Mucosa of descending colon (tissue), 3 donors: ENCODE measurements around the gene SCAP. TPM values are rescaled to one million over a fixed set of nuclear protein-coding genes. Genes with fewer than 3 reads are reported as not detected.

Source experiments
- ATAC-seq: fragments of 200-7000 bp; cut with Tn5 transposase; one replicate; pipeline ENCODE4 v1.9.1; 2020; ENCODE audit warnings: mild to moderate bottlenecking, moderate library complexity
- DNase-seq, 3 donors: peaks; one replicate each; pipeline ENCODE4 v3.0.0-alpha.2; 2020
- H3K36me3 ChIP-seq: fragments of 200-600 bp; one replicate; pipeline ENCODE4 v1.8.0; 2021; ENCODE audit warnings: low read depth, mild to moderate bottlenecking
- H3K4me1 ChIP-seq: fragments of 200-600 bp; one replicate; pipeline ENCODE4 v1.8.0; 2021; ENCODE audit warnings: low read depth, mild to moderate bottlenecking
- H3K4me3 ChIP-seq: fragments of 200-600 bp; one replicate; pipeline ENCODE4 v1.8.0; 2021; ENCODE audit warnings: mild to moderate bottlenecking
- H3K9me3 ChIP-seq: fragments of 200-600 bp; one replicate; pipeline ENCODE4 v1.8.0; 2021; ENCODE audit warnings: mild to moderate bottlenecking
- intact Hi-C, 2 donors: fragments of 100-400 bp; cut with DNase I in 1 of 2; cut with micrococcal nuclease in 1 of 2; formaldehyde crosslinking; loops; one replicate each; pipeline versions ENCODE4 v1.11.0 to v1.11.1; 2022; cut with DNase I, micrococcal nuclease
- total RNA-seq, 3 donors: library from RNA; stranded (reverse); fragmentation: NEBNext Ultra II Directional in 2 of 3; extraction: Animal tissue kit (Norgen Biotek cat#: 25700) in 2 of 3; gene quantifications; one replicate each; pipeline versions ENCODE4 v1.2.1 to v1.2.4, GENCODE V29; 2021 to 2023
- TF ChIP-seq, protein P1 (sequence below): fragments of 200-600 bp; IDR thresholded peaks from one replicate; pipeline ENCODE4 v1.8.0; 2022; ENCODE audit warnings: antibody characterized with exemption, mild to moderate bottlenecking
- donor health status: DM: no; HTN: no; CAD: no; lungs with moderate emphysema.
- donor health status: DM: no; HTN: no; CAD: no.
- donor health status: DM: no; HTN: yes; CAD: no.

SCAP gene
- total RNA-seq, 3 donors from 2014 or later, result 107 to 151 (median 115) TPM

DNA sequence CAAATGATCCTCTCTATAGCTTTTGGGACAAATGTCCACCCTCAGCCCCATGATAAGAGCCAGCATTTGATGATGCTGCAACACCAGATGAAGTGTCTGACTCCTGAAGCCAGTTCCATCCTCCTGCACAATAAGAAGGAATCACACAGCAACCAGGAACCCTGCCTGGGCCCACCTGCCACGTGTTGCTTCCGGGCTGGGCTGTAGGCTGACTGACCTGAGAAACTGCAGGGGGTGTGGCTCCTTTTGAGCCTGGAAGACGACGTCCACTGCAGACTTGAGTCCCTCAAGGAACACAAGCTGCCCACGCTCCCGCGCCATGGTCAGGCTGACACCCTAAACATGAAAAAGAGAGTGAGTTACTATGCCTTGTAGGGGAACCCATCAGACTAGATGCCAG is 28.4 kb upstream of the SCAP start:
- intact Hi-C loops, result no loop called here
- TF ChIP-seq, protein P1, sequence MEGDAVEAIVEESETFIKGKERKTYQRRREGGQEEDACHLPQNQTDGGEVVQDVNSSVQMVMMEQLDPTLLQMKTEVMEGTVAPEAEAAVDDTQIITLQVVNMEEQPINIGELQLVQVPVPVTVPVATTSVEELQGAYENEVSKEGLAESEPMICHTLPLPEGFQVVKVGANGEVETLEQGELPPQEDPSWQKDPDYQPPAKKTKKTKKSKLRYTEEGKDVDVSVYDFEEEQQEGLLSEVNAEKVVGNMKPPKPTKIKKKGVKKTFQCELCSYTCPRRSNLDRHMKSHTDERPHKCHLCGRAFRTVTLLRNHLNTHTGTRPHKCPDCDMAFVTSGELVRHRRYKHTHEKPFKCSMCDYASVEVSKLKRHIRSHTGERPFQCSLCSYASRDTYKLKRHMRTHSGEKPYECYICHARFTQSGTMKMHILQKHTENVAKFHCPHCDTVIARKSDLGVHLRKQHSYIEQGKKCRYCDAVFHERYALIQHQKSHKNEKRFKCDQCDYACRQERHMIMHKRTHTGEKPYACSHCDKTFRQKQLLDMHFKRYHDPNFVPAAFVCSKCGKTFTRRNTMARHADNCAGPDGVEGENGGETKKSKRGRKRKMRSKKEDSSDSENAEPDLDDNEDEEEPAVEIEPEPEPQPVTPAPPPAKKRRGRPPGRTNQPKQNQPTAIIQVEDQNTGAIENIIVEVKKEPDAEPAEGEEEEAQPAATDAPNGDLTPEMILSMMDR, result no peak
- no peaks in the 10 kb centered on the region for H3K9me3 ChIP-seq
- no peaks in the 10 kb centered on the region for H3K36me3 ChIP-seq
- DNase-seq (no peak), ATAC-seq (no peak)
- H3K4me1 ChIP-seq, result no peaks in the 10 kb centered on the region
- H3K4me3 ChIP-seq, result no peak overlapping the region

DNA sequence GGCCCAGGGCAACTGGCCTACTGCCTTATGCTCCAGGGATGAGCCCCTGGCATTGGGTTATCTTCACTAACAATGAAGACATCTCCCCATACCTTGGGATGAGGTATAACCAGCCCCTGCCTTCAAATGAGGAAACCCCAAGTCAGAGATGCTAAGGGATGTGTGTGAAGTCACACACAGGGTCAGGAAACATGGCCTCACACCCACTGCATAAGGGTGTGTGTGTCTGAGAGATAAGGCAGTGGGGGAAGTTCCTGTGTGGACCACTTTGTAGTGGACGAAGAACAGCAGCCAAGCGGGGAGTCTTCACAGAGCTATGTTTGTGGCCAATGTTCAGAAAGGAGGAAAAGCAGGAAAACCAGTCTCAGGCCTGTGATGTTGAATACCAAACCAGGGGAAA is 27.3 kb upstream of the SCAP start:
- H3K9me3 ChIP-seq, result no peaks in the 10 kb centered on the region
- H3K36me3 ChIP-seq, result no peaks in the 10 kb centered on the region
- intact Hi-C loops, result no loop called here
- no peak for ATAC-seq
- no peak for DNase-seq
- H3K4me3 ChIP-seq, result no peak overlapping the region
- TF ChIP-seq, protein P1, result no peak
- H3K4me1 ChIP-seq, result no peaks in the 10 kb centered on the region

DNA sequence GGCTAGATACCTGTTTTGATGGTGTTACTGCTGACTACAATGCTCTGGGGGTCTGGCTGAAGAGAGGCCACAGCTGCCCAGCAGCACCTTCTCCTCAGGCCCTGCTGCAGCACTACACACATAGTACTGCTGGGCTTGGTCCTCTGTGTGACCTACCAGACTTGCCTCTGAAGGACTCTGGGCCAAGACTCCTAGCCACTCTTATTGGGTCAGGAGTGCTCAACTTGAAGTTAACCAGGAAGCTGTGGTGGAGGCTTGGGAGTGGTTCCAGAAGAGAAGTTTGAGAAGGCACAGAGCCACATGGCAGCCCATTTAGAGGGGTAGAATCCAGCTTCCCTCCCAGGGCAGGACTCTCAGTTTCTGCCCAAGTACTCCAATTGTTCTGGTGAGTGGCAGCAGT is 21.2 kb upstream of the SCAP start:
- no peak for DNase-seq
- TF ChIP-seq, protein P1, result no peak
- H3K4me1 ChIP-seq, result no peaks in the 10 kb centered on the region
- no peaks in the 10 kb centered on the region for H3K9me3 ChIP-seq
- ATAC-seq, result no peak
- H3K4me3 ChIP-seq, result no peak overlapping the region
- intact Hi-C loops, result no loop called here
- H3K36me3 ChIP-seq, result no peaks in the 10 kb centered on the region

DNA sequence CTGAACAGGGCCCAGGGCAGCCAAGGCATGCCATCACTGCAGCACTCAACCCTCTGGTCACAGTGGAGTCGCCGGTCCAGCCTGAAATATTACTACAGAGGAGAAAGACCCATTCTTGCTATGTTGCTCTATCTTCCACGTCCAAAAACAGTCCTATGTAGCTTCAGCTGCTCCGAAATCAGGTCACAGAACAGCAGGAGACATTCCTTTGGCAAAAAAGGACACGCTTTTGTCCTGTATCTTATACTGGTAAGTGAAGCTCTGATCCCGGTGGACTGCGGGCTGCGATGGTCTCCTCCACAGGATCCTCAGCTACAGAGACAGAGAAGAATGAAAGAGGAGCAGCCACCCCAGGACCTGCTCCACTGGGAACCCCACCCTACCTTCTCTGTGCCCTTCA is 20.1 kb upstream of the SCAP start:
- no peaks in the 10 kb centered on the region for H3K36me3 ChIP-seq
- no peak for ATAC-seq
- no peak overlapping the region for H3K4me3 ChIP-seq
- intact Hi-C loops, result no loop called here
- TF ChIP-seq, protein P1, result no peak
- no peak for DNase-seq
- no peaks in the 10 kb centered on the region for H3K9me3 ChIP-seq
- H3K4me1 ChIP-seq, result no peaks in the 10 kb centered on the region

DNA sequence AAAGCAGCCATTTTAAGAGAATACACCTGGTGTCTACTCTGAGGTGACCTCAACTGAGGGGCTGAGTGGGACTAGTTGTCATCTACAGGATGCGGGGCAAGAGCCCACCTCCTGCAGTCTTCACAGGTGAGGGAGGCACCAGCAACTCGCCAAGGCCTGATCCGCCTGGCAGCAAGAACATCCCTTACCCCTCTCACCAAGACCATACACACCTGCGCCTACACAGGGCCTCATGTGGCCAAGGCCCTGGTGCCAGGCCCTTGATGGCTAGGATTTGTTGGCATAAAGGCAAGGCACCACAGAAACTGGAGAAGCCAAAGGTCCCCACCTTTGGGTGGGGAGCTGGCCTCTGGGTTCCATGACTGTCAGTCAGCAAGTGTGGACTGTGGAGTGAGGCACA is 19.4 kb upstream of the SCAP start:
- Histone ChIP-seq H3K4me1 (no peaks in the 10 kb centered on the region), H3K9me3 (no peaks in the 10 kb centered on the region), H3K4me3 (no peak overlapping the region), H3K36me3 (no peaks in the 10 kb centered on the region)
- ATAC-seq (no peak), DNase-seq (no peak)
- TF ChIP-seq, protein P1, result no peak
- intact Hi-C loops, result no loop called here

DNA sequence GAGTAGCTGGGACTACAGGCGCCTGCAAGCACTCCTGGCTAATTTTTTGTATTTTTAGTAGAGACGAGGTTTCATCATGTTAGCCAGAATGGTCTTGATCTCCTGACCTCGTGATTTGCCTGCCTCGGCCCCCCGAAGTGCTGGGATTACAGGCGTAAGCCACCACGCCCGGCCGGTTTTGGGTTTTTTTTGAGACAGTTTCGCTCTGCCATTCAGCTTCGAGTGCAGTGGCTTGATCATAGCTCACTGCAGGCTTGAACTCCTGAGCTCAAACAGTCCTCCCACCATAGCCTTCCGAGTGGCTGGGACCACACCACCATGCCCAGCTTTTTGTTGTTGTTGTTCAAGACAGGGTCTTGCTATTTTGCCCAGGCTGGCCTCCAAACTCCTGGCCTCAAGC is 16.0 kb upstream of the SCAP start:
- DNase-seq, result no peak
- no peaks in the 10 kb centered on the region for H3K9me3 ChIP-seq
- TF ChIP-seq, protein P1, result no peak
- intact Hi-C loops, result no loop called here
- no peaks in the 10 kb centered on the region for H3K4me1 ChIP-seq
- ATAC-seq, result no peak
- no peak overlapping the region for H3K4me3 ChIP-seq
- no peaks in the 10 kb centered on the region for H3K36me3 ChIP-seq
